ENCODE measurements around the gene MCC.

MCC gene

DNA sequence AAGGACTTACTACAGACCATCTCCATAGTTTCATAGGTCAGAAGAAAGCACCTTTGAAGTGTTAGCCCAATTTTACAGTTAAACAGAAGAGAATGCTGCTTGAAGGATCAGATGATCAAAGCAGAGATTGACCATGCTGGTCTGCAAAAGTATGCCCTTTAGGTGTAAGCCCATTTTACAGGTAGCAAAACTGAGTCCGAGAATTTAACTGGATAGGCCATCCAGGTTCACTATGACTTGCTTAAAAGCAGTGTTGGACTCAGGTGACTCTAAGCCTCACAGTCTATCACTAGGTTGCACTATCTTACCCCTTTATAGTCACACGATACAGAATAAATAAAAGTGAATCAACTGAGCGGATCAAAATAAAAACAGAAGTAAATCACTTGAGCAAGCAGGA is 299.0 kb downstream of the MCC start:
- Mint-ChIP-seq H3K9me3 (peaks cover 4% of the 10 kb centered on the region), H3K4me1 (peaks cover 12% of the 10 kb centered on the region), H3K27ac (no peak overlapping the region), H3K4me3 (no peak overlapping the region), H3K27me3 (no peaks in the 10 kb centered on the region), H3K36me3 (no peaks in the 10 kb centered on the region)
- no peak for ATAC-seq

DNA sequence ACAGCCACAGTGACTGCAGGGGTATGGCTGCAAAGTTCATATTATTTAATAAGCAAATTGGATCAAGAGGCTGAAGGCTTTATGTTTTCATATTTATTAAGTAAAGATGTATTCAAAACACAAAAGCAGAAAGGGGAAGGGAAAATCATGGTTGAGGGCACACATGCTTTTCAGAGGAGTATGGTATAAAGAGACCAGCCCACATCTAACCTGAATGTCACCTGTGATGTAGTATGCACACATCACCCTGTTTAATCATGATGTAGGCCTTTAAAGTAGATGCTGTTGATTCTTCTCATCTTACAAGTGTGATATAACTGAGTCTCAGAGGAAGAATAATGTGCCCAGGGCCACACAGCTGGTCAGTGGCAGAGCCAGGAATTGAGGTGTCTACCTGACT is 299.8 kb downstream of the MCC start:
- no peaks in the 10 kb centered on the region for H3K27me3 Mint-ChIP-seq
- no peaks in the 10 kb centered on the region for H3K36me3 Mint-ChIP-seq
- peak overlapping the region; percentile 25 for H3K27ac Mint-ChIP-seq
- peak; percentile 63 for ATAC-seq
- H3K4me1 Mint-ChIP-seq: peaks cover 12% of the 10 kb centered on the region
- peaks cover 4% of the 10 kb centered on the region for H3K9me3 Mint-ChIP-seq
- no peak overlapping the region for H3K4me3 Mint-ChIP-seq

DNA sequence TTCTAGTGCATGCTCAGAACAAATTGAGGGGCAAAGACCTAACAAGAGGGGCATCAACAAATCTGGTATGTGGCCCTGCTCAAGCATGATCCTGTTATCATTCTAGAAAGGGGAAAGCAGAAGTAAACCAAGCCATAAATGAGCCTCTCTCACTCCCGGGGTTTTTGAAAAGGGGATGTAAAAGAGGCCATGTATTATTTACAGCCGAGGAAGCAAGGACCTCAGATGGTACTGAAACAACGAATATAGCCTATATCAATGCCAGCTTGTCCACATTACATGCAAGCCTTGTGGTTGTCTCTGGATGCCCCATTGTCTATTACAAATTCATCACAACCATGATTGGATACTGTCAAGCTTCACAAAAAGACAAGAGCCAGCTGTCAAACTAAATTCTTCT is 300.3 kb downstream of the MCC start:
- Mint-ChIP-seq H3K36me3 (no peaks in the 10 kb centered on the region), H3K27me3 (no peaks in the 10 kb centered on the region), H3K4me3 (no peak overlapping the region), H3K9me3 (peaks cover under 1% of the 10 kb centered on the region), H3K4me1 (peaks cover 12% of the 10 kb centered on the region), H3K27ac (no peak overlapping the region)
- ATAC-seq: peak; percentile 75

DNA sequence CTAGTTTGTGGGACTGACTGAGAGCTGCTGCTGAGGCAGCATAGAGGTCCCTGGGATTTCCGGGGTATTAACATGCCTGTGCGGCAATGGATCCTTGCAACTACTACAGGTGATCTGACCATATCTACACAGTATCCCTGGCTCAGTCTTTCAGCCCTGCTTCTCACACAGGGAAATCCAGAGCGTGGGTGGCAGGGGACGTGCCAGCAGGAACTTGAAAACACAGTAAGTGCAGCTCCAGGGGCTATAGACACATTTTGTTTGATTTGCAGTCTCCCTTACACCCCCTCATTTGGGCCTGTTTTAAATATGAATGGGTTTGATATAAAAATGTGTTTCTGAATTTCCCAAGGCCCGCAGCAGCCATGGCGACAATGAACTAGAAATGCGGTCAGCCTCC is 302.2 kb downstream of the MCC start:
- Mint-ChIP-seq H3K27me3 (no peaks in the 10 kb centered on the region), H3K4me1 (peaks cover 12% of the 10 kb centered on the region), H3K36me3 (no peaks in the 10 kb centered on the region), H3K27ac (no peak overlapping the region), H3K4me3 (no peak overlapping the region), H3K9me3 (no peaks in the 10 kb centered on the region)
- no peak for ATAC-seq

DNA sequence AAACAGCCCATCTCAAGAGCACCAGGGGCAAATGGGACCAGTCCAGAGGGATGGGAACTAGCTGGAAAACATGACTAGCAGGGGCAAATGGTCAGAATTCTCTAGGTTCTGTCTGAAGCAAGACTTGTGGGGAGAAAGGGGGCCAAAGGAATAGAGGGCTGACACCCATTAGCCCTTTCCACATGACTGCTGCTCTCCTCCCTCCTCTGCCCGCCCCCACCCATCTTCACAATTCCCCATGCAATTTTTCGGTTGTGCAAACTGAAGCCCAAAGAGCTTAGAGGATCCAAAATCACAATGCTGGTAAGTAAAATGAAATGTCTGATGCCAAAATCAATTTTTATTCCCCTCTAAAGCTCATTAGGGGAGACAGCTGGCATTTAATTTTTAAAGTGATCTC is 304.6 kb downstream of the MCC start:
- no peak for ATAC-seq
- no peaks in the 10 kb centered on the region for H3K36me3 Mint-ChIP-seq
- H3K4me1 Mint-ChIP-seq: peaks cover 10% of the 10 kb centered on the region
- H3K27me3 Mint-ChIP-seq: no peaks in the 10 kb centered on the region
- H3K27ac Mint-ChIP-seq: no peak overlapping the region
- H3K4me3 Mint-ChIP-seq: no peak overlapping the region
- H3K9me3 Mint-ChIP-seq: no peaks in the 10 kb centered on the region

DNA sequence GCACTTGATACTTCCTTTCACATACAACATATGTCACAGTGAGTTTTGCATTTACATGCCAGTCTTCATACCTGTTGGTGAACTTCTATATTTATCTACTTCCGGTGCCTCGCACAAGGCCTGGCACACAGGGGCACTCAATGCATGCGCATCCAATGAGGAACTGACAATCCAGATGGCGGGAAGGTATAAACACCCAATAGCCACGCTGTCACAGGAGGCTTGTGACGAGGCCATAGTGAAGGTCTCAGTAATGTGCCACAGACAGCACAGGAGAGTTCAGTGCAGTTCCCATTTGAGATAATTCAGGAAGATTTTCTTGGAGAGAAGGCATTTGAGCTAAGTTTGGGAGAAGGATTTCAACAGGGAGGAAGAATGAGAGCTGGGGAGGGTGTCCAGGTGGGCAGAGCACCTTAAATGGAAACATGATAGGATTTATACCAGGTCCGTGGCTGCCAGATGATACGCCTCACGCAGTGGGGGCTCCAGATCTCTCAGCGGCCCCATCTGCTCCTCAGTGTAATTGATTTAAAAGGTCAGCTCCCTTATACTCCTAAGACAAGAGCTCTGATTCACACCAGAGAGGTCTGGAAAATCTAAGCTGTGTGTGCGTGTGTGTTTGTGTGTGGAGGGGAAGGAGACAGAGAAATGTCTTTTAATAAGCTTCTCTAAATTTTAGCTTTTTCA is 305.5 kb downstream of the MCC start:
- Mint-ChIP-seq H3K4me3 (no peak overlapping the region), H3K36me3 (no peaks in the 10 kb centered on the region), H3K27me3 (no peaks in the 10 kb centered on the region), H3K9me3 (no peaks in the 10 kb centered on the region), H3K4me1 (peaks cover 1% of the 10 kb centered on the region), H3K27ac (no peak overlapping the region)
- ATAC-seq: peak; percentile 9

DNA sequence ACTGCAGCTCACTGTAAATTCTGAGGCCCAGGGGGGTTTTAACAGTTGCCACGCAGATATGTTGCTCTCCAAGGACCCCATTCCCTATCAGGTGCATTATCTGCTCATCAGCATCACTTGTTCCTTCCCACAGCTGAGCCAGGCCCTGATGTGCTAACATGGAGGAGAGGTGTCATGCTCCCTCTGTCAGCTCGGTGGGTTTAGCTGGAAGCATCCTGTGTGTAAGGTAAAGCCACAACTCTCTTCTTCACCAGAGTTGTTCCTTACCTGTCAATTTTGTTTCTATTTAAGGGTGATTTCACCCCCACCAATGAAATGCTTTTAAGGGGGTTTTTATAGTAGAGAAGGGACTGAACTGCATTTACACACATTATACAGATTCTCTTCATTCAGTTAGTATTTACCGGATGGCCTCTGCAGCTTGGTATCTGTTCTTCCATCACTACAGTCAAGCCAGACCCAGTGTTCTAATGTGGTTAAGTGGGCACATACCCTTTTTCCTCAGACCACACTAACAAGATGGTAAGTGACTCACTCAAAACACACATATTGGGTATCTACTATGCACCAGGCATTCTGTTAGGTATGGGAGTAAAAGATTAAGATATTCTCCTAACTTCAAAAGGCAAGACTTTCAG is 306.3 kb downstream of the MCC start:
- Mint-ChIP-seq H3K36me3 (no peaks in the 10 kb centered on the region), H3K4me3 (no peak overlapping the region), H3K27me3 (peaks cover 1% of the 10 kb centered on the region), H3K9me3 (no peaks in the 10 kb centered on the region), H3K4me1 (no peaks in the 10 kb centered on the region), H3K27ac (no peak overlapping the region)
- no peak for ATAC-seq

DNA sequence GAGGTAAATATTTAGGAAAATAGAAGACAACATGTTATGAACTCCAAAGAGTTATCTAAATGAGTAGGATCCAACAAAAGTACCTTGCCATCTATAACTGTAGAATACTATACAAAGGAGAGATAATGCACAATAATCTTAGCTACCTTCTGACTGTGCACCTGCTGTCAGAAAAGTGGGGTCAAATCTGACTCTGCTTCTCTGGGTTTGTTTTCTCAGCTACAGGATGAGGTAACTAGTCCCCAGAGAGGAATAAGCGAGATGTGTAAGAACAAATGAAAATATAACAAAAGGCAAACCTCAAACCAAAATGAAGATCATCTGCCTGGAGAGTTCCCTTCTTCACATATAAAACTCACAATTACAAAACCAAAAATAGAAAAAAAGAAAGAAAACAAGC is 306.8 kb downstream of the MCC start:
- no peak overlapping the region for H3K27ac Mint-ChIP-seq
- H3K4me3 Mint-ChIP-seq: no peak overlapping the region
- no peaks in the 10 kb centered on the region for H3K4me1 Mint-ChIP-seq
- ATAC-seq: no peak
- H3K9me3 Mint-ChIP-seq: no peaks in the 10 kb centered on the region
- H3K36me3 Mint-ChIP-seq: no peaks in the 10 kb centered on the region
- peaks cover 7% of the 10 kb centered on the region for H3K27me3 Mint-ChIP-seq

DNA sequence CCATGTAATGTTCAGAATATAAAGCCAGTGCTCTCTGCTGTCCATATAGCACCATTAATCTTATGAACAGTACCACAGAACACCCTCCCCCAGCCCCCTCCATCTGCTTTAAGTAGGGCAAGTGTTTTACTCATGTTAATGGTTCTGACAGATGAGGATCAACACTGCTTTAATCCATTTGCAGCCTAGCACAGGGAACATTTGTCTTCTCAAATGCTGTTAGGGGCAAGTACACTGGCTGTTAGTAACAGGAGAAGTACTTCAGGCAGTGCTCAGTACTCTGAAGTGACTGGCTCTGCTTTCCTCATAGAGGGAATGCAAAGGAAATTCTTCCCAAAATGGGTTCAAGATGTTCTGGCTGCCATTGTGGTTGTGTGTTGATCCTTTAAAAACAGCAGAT is 309.1 kb downstream of the MCC start:
- ATAC-seq: no peak
- Mint-ChIP-seq H3K4me1 (no peaks in the 10 kb centered on the region), H3K27me3 (peaks cover 8% of the 10 kb centered on the region), H3K27ac (no peak overlapping the region), H3K36me3 (no peaks in the 10 kb centered on the region), H3K9me3 (no peaks in the 10 kb centered on the region), H3K4me3 (no peak overlapping the region)

DNA sequence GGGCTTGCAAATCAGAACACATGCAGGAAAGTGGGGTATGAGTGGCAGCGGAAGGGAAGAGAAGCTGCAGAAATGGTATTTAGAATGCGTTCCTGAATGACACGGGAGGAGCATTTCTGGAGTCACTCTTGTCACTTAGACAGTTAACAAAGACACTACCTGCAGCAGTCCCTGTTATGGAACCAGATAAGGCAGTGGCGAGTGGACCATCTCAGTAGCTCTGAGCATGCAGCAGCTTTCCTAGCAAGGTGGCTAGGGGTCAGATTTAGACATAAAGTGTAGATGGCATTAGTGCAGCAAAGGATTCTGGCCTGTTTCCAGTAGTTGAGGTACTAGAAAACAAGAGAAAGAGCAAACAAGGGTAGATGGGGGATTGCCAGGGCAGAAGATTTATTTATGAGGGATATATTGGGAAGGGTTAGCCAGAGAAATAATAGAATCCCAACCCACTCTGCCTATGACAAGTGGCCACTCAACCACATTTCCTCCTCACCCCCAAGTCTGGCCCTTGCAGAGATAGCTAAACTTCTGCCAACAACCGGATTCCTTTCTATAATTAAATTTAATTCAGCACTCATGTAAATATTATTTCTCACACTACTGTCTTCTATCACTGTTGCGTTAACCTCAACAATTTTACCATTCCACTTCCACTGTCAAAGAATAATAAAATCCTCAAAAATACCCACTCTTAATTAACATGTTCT is 310.0 kb downstream of the MCC start:
- Mint-ChIP-seq H3K27ac (no peak overlapping the region), H3K9me3 (no peaks in the 10 kb centered on the region), H3K4me1 (no peaks in the 10 kb centered on the region), H3K4me3 (no peak overlapping the region), H3K36me3 (no peaks in the 10 kb centered on the region), H3K27me3 (peaks cover 15% of the 10 kb centered on the region)
- ATAC-seq: no peak

DNA sequence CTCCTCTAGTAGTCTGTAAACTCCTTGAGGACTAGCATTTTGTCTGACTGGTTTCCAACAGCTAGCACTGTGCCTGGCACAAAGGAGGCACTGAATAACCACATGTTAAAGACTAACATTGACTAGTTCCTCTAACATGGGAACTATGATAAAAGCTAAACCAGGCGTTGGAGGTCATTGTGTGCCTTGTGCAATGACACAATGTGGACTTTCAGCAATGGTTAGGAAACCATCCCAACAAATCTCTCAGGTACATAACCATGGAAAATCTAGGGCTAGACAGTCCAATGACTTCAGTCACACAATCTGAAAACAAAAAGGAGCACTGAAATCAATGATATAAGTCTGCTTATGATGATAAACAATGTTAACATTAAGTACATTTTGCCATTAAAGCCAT is 311.0 kb downstream of the MCC start:
- no peaks in the 10 kb centered on the region for H3K9me3 Mint-ChIP-seq
- no peaks in the 10 kb centered on the region for H3K36me3 Mint-ChIP-seq
- H3K4me1 Mint-ChIP-seq: no peaks in the 10 kb centered on the region
- H3K27me3 Mint-ChIP-seq: peaks cover 21% of the 10 kb centered on the region
- H3K4me3 Mint-ChIP-seq: no peak overlapping the region
- no peak overlapping the region for H3K27ac Mint-ChIP-seq
- ATAC-seq: no peak

DNA sequence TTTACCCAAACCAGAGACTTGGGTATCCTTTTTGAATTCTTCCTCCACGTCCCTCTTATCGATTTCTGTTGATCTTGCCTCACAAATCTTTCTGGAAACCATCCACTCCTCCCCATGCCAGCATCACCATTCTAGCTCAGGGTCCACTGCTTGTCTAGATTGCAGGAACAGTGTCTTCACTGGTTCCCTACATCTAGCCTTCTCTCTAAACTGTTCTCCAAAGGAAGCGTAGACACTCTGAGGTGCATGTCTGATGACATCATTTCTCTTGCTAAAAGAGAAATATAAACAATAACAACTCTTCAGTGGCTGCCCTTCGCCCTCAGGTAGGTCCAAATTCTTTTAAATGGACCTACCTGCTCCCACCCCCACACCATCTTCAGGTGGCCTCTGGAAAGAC is 311.5 kb downstream of the MCC start:
- H3K9me3 Mint-ChIP-seq: no peaks in the 10 kb centered on the region
- no peak for ATAC-seq
- H3K27ac Mint-ChIP-seq: no peak overlapping the region

DNA sequence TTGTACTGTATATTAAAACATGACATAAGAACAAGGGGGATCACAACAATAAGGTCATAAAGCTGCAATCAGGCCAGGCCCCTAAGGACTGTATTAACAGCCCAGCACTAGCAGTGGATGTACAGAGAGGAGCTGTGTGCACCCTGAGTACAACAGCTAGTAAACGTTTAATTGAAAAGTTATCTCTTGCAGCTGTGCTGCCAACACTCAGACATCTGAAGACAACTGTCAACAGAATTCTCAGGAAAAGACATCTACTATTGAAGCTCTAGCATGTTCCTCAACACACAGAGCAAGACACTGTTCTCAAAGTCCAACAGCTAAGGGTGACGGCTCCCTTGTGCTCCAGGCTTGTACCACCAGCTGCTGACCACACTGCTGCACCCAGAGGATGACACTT is 312.1 kb downstream of the MCC start:
- peaks cover 21% of the 10 kb centered on the region for H3K27me3 Mint-ChIP-seq
- no peak overlapping the region for H3K27ac Mint-ChIP-seq
- H3K4me1 Mint-ChIP-seq: no peaks in the 10 kb centered on the region
- no peaks in the 10 kb centered on the region for H3K36me3 Mint-ChIP-seq
- ATAC-seq: no peak
- H3K4me3 Mint-ChIP-seq: no peak overlapping the region
- H3K9me3 Mint-ChIP-seq: no peaks in the 10 kb centered on the region

More for the DNA sequence above, 311.5 kb downstream of the MCC start:
- H3K4me1 Mint-ChIP-seq: no peaks in the 10 kb centered on the region
- H3K36me3 Mint-ChIP-seq: no peaks in the 10 kb centered on the region
- peaks cover 21% of the 10 kb centered on the region for H3K27me3 Mint-ChIP-seq
- H3K4me3 Mint-ChIP-seq: no peak overlapping the region

DNA sequence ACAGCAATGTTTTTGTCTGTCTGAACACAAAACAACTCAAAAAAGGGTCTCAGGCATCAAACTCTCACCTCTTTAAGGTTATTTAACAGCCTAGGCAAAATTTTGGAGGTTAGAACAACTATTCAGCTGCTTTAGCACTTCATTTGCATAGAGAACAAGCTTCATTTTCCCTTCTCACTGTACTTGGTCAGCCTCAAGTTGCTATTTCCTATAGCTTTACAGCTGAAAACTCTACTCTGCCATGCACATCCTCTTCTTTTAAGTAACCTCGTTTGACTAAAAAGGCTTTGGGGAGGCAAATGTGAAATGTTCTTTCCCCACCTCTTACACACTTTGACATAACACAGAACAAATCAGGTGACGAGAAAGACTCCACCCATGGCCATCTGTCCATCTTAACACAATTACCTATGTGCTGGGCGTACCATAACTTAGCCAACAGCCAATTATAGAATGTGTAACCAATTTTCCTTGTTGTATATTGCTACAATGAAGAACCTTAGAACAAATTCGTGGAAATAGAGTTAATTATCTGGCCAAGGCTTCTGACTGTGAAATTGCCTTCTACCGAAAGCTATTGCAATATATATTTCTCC is 315.9 kb downstream of the MCC start:
- Mint-ChIP-seq H3K27ac (no peak overlapping the region), H3K4me3 (no peak overlapping the region), H3K4me1 (no peaks in the 10 kb centered on the region), H3K9me3 (no peaks in the 10 kb centered on the region), H3K27me3 (peaks cover 21% of the 10 kb centered on the region), H3K36me3 (no peaks in the 10 kb centered on the region)
- no peak for ATAC-seq

DNA sequence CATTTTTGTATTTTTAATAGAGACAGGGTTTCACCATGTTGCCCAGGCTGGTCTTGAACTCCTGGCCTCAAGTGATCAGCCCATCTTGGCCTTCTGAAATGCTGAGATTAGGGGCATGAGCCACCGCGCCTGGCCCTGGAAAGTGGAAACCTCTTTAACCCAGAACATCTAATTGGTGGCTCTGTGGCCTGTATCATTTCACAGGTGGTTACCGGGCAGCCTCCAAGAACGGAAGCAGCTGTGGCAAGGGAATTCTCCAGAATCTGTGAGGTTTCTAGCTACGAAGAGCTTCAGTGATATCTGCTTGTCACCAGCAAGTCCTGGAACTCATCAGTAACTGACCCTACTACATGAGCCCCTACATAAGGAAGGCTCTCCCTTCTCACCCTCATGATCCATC is 316.7 kb downstream of the MCC start:
- H3K27me3 Mint-ChIP-seq: peaks cover 15% of the 10 kb centered on the region

DNA sequence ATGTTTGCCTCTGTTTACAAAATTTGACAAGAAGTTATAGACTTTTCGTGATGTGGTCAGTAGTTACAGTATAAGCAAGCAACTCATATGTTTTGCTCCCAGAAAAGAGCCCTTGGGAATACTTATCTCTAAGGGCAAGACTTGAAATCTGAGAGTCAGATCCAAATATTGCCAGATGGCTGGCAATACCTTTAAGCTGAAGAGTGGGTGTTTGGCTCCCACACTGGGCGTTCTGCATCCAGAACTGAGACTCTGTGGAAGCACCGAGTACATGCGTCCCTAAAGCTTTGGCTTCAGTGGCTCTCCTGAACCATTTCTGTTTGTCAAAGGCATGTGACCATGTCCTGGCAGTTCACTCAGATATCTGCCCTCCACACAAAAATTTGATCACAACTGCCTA is 317.5 kb downstream of the MCC start:
- no peak overlapping the region for H3K4me3 Mint-ChIP-seq
- no peak for ATAC-seq
- no peak overlapping the region for H3K27ac Mint-ChIP-seq
- H3K27me3 Mint-ChIP-seq: peaks cover 12% of the 10 kb centered on the region
- H3K36me3 Mint-ChIP-seq: no peaks in the 10 kb centered on the region
- no peaks in the 10 kb centered on the region for H3K9me3 Mint-ChIP-seq
- H3K4me1 Mint-ChIP-seq: no peaks in the 10 kb centered on the region

More for the DNA sequence above, 316.7 kb downstream of the MCC start:
- Mint-ChIP-seq H3K9me3 (no peaks in the 10 kb centered on the region), H3K4me1 (no peaks in the 10 kb centered on the region), H3K36me3 (no peaks in the 10 kb centered on the region), H3K4me3 (no peak overlapping the region), H3K27ac (no peak overlapping the region)
- ATAC-seq: no peak
